T-helper 1 cell treated with Interleukin-12 subunit alpha and Interleukin-12 subunit beta and Interleukin-4 antibody, amounts not matched to agents 30 ng/mL and 1 ng/mL, for 36 hours (primary cell): ENCODE measurements around the gene WDR26. TPM values are rescaled to one million over a fixed set of nuclear protein-coding genes. Genes with fewer than 3 reads are reported as not detected.
"Not testable (repeated sequence)": the region's sequence is repeated elsewhere in the genome, so short reads cannot be mapped to it uniquely, and the experiment has no call there.

Source experiments
- intact Hi-C: fragments of 100-400 bp; cut with micrococcal nuclease; formaldehyde crosslinking; loops from one replicate; pipeline ENCODE4 v1.15.1; 2024
- total RNA-seq: library from RNA; stranded (reverse); gene quantifications from 2 replicates; pipeline ENCODE4 v1.2.3, GENCODE V29; 2022

WDR26 gene
- total RNA-seq, 1 donor from 2014 or later, result 90.3 TPM

DNA sequence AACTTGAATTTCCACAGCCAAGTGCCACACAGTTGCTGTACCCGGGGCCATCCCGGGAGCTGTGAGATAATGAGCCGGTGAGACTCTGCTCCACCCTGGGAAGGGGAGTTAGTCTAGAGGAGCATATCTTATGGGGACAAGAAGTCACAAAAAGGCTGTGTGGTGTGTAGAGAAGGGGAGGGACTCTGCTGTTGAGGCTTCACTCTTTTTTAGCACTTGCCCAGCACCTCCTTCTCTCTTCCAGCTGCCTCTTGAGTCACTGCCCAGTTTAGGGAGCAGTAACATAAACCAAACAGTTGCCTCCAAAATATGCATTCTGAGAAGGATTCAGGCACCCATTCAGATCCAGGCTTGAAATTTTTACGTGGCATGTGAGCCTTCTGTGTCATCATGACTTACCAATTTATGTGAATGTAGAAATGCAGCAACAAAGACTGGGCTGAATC is 744 bp upstream of the WDR26 start:
- intact Hi-C loops, result loop anchor here (1.0 to 10.0 kb wide), 6 partner anchors 22 to 1781 kb away; partner anchors contain the start of genes FBXO28, LEFTY1, SDE2 and TMEM63A

GRCh38 chr1:224433701-224434672 is 610 bp downstream of the WDR26 start:
- intact Hi-C loops, result loop anchor here (1.0 to 10.0 kb wide), 12 partner anchors 78 to 1779 kb away; partner anchors contain the start of genes CNIH4, LBR, LEFTY1 and NVL

DNA sequence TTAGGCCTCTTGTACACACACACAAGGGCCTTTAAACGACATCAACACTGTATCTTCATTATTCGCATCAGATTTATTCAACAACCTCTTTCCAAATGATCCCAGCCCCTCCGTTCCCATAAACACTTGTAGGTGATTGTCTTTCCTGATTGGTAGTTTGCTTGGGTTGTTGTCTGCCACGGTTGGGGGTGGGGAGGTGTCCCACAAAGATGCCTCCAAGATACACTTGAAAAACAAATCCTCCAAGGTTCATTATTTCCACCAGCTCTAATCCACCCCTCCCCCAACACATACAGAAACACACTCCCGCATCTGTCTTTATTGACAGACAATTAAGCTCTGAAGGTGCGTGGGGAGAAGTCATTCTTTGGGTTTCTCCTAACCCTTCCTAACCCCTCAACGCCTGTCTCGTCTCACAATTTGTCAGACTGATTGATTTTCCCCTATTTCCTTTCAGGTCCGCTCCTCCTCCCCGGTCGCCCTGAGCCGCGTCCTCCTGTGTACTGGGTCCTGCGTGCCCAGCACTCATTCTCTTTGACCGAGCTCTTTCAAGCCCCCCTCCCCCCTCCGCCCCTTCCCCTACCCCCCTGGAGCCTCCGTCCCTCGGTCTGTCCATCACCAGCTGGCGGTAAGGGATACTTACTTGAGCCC is 1.4 kb downstream of the WDR26 start:
- intact Hi-C loops, result loop anchor here (1.0 to 10.0 kb wide), 6 partner anchors 100 to 1778 kb away; partner anchors contain the start of genes LBR, LEFTY1, SDE2 and TMEM63A

DNA sequence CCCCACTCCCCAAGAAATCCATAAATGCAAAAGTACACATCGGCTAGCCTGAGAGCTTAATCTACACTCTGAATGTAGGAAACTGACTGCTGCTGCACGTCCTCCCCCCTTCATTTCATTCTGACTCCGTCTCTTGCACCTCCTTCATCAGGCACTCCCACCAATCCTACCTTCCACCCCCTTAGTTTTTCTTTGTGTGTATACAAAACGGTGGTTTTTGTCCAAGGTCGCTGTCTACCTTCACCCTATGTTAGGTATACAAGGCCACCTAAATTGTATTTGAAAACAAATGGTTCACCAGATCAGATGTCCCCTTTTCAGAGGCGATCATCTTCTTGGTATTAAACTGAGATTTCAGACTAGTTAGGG is 1.9 kb downstream of the WDR26 start:
- intact Hi-C loops, result loop anchor here (1.0 to 10.0 kb wide), 6 partner anchors 99 to 1778 kb away; partner anchors contain the start of genes LBR, LEFTY1, SDE2 and TMEM63A

DNA sequence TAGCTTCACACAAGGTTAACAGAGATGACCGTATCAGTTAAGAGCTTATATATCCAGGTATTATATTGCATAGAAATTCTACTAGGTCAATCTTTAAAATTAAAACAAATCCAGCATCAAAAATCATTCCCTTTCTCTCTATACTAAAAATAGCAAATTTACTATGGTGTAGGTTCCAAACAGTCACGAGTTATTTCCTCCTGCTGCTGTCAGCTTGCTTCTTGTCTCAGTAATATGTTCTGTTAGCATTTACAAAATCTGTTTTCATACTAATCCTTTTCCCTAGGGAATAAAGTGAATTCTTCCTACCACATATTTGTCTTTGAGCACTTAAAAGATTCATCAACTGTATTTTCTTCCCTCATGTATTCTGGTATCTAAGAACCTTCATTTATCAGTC is 2.5 kb downstream of the WDR26 start:
- intact Hi-C loops, result loop anchor here (5.0 to 10.0 kb wide), 5 partner anchors 715 to 1777 kb away; partner anchors contain the start of genes LBR, LEFTY1, SDE2 and TMEM63A

- intact Hi-C loops, result loop anchor here (1.0 to 10.0 kb wide), 7 partner anchors 51 to 1777 kb away; partner anchors contain the start of genes LBR, LEFTY1, SDE2 and TMEM63A
Observed at GRCh38 chr1:224431726-224432125, 2.9 kb downstream of the WDR26 start.

DNA sequence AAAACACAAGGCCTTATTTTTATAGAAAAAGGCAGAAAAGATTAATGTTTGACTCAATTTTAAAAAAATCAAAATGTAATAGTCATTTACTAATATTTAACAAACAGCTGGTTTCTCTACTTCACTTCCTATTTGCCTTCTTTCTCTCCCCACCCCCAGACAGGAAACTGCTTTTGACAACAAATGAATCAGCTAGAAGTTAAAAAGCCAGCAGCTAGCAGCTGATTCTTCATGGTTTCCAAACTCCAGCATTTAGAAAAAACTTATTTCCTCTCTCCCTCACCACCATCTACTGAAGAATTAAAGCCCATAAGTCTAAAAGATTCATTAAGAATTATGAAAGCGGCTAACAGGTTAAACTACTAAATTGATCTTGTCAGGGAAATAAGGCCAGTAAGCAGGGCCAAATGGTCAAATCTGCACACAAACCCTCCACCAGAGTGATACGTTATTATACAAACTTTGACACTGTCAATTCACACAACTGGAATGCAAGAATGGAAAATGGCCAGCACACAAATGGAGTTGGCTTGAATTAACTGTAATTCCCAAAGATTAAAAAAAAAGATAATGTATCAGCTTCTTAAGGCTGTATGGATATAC is 4.0 kb downstream of the WDR26 start:
- intact Hi-C loops, result loop anchor here (1.0 to 10.0 kb wide), 8 partner anchors 50 to 1776 kb away; partner anchors contain the start of genes LBR, LEFTY1, SDE2 and TMEM63A

DNA sequence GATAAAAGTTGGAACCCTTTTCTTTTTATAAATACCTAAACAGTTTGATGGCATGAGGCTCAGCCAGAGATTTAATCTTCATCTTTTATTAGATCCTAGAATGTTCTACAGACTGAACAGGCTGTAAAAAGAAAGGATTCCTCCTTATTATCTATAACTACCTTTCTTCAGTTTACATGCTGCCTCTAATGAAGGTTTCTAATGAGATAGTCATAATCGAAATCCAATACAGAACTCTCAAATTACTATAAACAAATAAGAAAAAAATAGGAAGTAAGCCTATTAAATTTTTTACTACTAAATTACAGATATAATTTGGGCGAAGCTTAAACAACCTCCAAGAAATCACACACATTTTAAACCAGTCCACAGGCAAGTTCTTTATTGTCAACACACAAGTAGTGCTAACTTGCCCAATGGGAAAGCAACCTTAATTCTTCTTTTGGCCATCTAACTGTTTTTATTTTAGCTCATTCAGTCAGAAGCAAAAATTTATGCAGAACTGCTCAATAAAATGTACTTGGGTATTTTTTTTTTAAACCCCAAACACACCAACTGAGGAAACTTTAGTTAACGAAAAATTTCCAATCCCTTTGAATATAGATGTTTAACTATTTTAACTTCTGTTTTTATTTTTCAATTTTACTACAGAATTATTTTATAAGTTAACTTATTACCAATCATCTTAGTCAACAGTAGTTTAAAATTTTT is 4.8 kb downstream of the WDR26 start:
- intact Hi-C loops, result loop anchor here (1.0 to 10.0 kb wide), 7 partner anchors 49 to 1775 kb away; partner anchors contain the start of genes LBR, LEFTY1, SDE2 and TMEM63A

- intact Hi-C loops, result not testable (repeated sequence)
Observed at GRCh38 chr1:224428713-224429112, 5.9 kb downstream of the WDR26 start.

- intact Hi-C loops, result no loop called here
Observed at GRCh38 chr1:224427346-224427745, 7.3 kb downstream of the WDR26 start.

DNA sequence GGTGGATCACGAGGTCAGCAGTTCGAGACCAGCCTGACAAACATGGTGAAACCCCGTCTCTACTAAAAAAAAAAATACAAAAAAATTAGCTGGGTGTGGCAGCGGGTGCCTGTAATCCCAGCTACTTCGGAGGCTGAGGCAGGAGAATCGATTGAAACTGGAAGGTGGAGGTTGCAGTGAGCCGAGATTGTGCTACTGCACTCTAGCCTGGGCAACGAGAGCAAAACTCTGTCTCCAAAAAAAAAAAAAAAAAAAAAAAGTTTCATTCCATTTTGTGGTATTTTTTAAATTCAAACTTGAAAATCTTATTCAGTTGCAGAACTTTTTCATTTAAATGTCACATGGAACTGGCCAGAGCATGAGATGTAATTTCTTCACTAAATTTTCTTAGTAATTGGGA is 7.7 kb downstream of the WDR26 start:
- intact Hi-C loops, result not testable (repeated sequence)

DNA sequence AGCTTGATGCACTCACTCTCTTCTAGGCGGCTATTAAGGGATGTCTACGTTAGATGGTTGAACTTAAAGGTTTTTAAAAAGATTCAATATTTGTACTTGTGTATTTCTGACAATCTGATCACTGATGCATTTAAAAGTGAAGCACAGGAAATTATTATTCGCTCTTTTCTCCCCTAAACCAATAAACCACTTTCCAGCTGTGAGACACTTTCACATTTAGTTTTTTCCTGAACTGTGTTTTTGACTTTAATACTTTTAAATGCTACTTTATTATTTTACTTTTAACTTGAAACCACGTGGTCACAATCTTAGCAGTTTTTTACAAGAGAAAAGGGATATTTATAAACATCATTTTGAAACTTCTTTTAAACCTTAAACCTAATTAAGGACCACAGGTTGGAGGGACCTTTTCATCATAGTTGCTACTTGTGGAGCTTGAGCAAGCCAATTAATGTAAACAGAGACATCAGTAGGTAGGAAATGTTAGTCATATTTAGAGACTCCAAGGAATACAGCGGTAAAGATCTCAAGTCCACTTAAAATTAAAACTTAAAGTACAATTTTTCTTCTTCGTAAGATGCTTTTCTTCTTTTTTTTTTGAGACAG is 9.2 kb downstream of the WDR26 start:
- intact Hi-C loops, result no loop called here

DNA sequence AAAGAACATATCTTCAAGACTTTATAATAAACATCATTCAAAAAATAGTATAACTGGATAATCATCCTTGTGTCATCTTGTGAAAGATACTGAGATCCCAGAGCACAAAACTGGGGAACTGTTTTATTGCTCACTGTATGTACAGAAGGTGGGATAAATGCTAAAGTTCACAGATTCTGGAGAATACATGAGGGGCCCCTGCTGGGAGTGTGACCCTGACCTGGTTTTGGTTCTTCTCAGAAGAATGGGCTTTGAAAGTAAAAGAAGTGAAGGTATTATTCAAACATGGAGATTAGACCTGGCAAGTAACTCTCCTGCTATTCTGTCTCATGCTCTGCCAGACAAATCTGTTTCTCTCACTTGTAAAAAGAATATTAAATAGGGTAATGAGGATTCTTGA is 14.5 kb downstream of the WDR26 start:
- intact Hi-C loops, result loop anchor here (5.0 kb wide), 1 partner anchor 37 kb away; no protein-coding TSS in a partner anchor

- intact Hi-C loops, result loop anchor here (2.0 kb wide), 1 partner anchor 15 kb away; no protein-coding TSS in a partner anchor
Observed at GRCh38 chr1:224411766-224412165, 22.8 kb downstream of the WDR26 start.

GRCh38 chr1:224408294-224408590 is 26.4 kb downstream of the WDR26 start:
- intact Hi-C loops, result no loop called here

DNA sequence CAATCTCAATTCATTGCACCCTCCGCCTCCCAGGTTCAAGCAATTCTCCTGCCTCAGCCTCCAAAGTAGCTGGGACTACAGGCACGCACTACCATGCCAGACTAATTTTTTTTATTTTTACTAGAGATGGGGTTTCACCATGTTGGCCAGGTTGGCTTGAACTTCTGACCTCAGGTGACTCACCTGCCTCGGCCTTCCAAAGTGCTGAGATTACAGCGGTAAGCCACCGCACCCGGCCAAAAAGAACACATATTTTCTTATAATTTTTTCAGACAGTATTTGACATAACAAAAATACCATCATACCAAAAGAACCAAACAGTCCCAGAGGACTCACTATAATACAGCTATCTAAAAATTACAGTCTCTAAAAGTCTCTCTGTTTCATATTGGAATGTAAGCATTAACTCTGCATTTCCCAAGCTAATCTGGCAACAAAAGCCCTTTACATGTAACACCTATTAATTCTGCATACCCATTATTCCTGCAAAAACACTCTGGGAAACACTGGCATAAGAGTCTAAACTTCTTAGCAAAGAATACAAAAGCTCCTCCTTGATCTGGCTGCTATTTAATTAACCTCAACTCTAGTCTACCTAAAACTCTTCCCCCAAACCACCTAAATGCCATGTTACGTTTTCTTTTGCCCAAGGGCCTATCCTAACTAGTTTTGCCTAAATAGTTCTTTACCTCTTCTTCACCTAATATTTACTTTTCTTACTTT is 26.9 kb downstream of the WDR26 start:
- intact Hi-C loops, result no loop called here

- intact Hi-C loops, result no loop called here
Observed at GRCh38 chr1:224406216-224406615, 28.4 kb downstream of the WDR26 start.

DNA sequence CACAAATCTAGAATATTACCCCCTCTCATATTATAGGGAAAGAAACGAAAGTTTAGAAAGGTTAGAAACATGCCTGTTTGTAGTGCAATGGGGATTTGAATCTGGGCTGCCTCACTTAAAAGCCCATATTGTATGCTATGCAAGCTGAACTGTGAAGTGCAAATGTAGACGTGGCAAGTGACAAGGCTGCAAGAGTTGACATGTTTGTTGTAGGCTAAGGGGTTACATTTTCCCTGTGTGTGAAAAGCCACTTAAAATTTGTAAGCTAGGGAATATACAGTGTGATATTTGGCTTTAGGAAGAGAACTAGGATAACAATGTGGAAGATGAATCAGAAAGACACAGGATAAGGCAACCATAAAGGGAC is 29.0 kb downstream of the WDR26 start:
- intact Hi-C loops, result no loop called here

- intact Hi-C loops, result no loop called here
Observed at GRCh38 chr1:224404916-224405603, 29.5 kb downstream of the WDR26 start.
